Measurements from ENCODE around the gene EFHD1. TPM values are rescaled to one million over a fixed set of nuclear protein-coding genes. Genes with fewer than 3 reads are reported as not detected.
"Not testable (repeated sequence)": the region's sequence is repeated elsewhere in the genome, so short reads cannot be mapped to it uniquely, and the experiment has no call there.

Gene EFHD1
- total RNA-seq, 1 donor from 2014 or later, result 16.6 TPM

- H3K4me3 ChIP-seq (ENCODE audit: low read depth, low read length), result no peak overlapping the region
- DNase-seq (ENCODE audit: low read depth), result no peak
- no peak for TF ChIP-seq CTCF (conservative IDR thresholded peaks at IDR 0.05; ENCODE audit: low read depth, low read length)
Measured at GRCh38 chr2:232629129-232629475, 4.3 kb upstream of the EFHD1 start.

GRCh38 chr2:232632229-232632903 lies 1.0 kb upstream of the EFHD1 start:
- H3K4me3 ChIP-seq (ENCODE audit: low read depth, low read length), result peak overlapping the region; percentile 76
- no peak for TF ChIP-seq CTCF (conservative IDR thresholded peaks at IDR 0.05; ENCODE audit: low read depth, low read length)

GRCh38 chr2:232632904-232633412 lies 446 bp upstream of the EFHD1 start:
- no peak for TF ChIP-seq CTCF (conservative IDR thresholded peaks at IDR 0.05; ENCODE audit: low read depth, low read length)
- H3K4me3 ChIP-seq (ENCODE audit: low read depth, low read length), result peak overlapping the region; percentile 76
- no peak for DNase-seq (ENCODE audit: low read depth)

More at GRCh38 chr2:232632229-232632903, 1.0 kb upstream of the EFHD1 start:
- DNase-seq (ENCODE audit: low read depth), result no peak

- peak; percentile 39 for DNase-seq (ENCODE audit: low read depth)
- no peak for TF ChIP-seq CTCF (conservative IDR thresholded peaks at IDR 0.05; ENCODE audit: low read depth, low read length)
- peak overlapping the region; percentile 76 for H3K4me3 ChIP-seq (ENCODE audit: low read depth, low read length)
Measured at GRCh38 chr2:232634206-232635150, 1.1 kb downstream of the EFHD1 start.

- H3K4me3 ChIP-seq (ENCODE audit: low read depth, low read length), result peak overlapping the region; percentile 76
- DNase-seq (ENCODE audit: low read depth), result not testable (repeated sequence)
Measured at GRCh38 chr2:232635376-232635775, 2.0 kb downstream of the EFHD1 start.

- no peak for TF ChIP-seq CTCF (conservative IDR thresholded peaks at IDR 0.05; ENCODE audit: low read depth, low read length)
- DNase-seq (ENCODE audit: low read depth), result no peak
- H3K4me3 ChIP-seq (ENCODE audit: low read depth, low read length), result peak overlapping the region; percentile 76
Measured at GRCh38 chr2:232635820-232636219, 2.4 kb downstream of the EFHD1 start.

GRCh38 chr2:232636788-232637420 lies 3.5 kb downstream of the EFHD1 start:
- peak overlapping the region; percentile 16 for H3K4me3 ChIP-seq (ENCODE audit: low read depth, low read length)
- DNase-seq (ENCODE audit: low read depth), result no peak
- TF ChIP-seq CTCF (conservative IDR thresholded peaks at IDR 0.05; ENCODE audit: low read depth, low read length), result no peak
